DMS153 treated with DMSO at 0.1 percent for 48 hours (cell line): ENCODE measurements around the gene RPL7A.

Experiments
- DNase-seq: peaks from one replicate; lab custom pipeline; 2025; ENCODE audit not compliant: unreplicated experiment; lab: John Stamatoyannopoulos, UW

The RPL7A gene

DNA sequence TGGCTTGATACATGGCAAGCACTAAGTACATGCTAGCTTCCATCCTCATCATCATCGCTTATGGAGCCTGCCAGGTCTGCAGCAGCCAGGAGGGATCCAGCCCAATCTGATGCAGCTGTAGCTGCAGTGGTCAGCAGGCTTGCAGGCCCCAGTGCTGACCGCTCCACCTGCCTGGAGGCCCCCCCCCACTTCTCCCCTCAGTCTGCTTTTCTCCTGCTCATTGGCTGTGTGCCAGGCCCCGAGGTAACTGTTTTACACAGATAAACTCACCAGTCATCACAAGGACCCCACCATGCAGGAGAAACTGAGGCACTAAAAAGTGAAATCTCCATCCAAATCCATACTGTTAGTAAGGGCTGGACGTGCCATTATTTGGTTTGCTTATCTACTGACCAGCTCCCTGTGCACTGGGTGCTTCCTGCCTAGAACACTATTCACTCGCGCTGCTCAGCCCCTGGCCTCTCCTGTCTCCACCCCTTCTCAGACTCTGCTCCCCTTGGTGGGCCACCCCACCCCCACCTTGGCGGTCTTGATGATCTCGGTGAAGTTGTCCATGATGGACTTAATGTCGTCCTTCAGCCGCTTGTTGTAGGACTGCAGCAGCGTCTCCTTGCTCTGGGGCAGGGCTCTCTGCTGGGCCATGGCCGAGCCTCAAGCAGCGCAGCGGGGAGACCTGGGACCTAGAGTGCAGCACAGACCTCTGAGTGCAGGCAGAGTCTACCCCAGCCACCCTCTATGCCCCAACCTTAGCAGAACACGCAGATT lies 1.8 kb upstream of the RPL7A start:
- DNase-seq = no peak

DNA sequence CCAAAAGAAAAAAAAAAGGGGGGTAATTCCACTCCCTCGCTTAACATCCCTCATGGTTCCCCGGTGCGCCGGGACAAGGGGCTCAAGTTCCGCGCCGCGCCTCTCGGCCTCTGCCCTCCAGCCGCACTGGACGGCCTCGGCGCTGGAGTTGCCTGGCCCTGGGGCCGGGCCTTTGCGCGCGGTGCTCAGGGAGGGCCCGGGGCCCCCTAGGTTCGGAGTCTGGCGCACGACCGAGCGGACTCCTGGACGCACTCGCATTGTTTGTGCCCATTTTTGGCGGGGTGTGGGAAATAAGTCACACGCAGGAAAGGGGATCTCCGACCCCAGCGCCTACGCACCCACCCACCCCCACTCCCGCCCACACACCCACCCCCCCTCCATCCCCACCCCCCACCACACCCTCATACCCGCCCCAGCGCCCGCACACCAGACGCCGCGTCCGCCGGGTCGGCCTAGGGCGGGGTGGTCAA lies 468 bp upstream of the RPL7A start:
- DNase-seq = no peak

DNA sequence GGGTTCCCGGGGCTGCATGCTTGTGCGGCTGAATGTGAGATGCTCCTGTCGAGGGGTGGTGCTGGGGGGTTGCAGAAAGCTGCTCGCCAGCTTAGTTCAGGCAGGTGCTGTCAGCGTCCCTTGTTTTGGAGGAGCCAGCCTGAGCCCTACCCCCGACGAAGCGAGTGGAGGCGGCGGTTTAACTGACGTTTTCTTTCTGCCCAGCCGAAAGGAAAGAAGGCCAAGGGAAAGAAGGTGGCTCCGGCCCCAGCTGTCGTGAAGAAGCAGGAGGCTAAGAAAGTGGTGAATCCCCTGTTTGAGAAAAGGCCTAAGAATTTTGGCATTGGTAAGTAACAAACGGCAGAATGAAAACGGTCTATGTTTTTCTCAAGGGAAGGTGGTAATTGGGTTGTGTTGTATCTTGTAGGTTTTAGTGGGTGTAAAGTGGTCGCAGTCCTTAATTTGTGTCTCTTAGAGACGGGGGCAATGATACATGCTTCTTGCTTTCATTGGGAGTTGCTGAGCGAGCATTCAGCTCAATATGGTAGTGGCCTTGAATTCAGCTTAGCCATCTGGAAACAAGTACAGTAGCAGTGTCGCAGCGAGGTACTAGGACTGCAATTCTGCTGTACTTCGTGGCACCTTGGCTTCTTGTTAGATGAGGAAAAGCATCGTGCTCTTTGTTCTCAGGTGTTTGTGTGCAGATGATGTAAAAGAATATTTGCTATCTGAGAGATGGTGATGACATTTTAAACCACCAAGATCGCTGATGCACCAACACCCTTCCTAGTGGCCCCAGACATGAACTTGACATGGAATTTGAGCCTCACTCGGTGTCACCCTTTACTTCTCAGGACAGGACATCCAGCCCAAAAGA lies 928 bp downstream of the RPL7A start:
- no peak for DNase-seq

GRCh38 chr9:133349965-133350616 lies 2.1 kb downstream of the RPL7A start:
- DNase-seq = no peak

- no peak for DNase-seq
Measured at GRCh38 chr9:133351526-133351907, 3.5 kb downstream of the RPL7A start.

- no peak for DNase-seq
Measured at GRCh38 chr9:133351908-133352634, 4.1 kb downstream of the RPL7A start.

DNA sequence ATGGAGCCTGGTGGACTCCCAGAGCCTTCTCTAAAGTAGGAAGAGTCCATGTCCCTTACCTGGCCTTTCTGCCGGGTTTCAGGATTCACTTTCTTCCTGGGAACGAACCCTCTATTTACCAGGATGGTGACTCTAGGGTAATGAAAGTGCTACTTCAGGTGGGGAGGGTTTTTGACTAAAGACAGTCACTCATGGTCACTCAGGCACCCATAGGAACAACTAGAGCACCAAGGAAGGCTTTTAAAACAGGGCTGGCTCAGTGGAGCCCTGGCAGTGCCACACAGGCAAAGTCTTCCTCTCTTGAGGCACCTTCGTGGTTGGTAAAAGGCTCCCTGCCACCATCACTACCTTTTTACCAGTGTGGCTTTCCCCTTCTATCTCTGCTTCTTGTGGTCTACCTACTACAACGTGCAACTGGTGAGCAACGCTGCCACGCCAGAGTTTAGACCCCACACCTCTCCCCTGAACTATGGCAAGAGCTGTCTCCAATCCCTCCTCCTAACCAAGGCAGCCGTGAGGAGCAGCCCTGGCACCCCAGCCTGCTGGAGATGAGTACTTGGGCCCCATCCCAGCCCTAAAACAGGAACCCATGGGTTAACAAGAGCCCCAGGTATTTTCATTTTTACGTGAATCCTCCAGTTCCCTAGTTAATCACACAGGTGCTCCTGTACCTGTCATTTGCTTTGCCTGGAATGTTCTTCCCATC lies 4.8 kb downstream of the RPL7A start:
- DNase-seq = no peak

DNA sequence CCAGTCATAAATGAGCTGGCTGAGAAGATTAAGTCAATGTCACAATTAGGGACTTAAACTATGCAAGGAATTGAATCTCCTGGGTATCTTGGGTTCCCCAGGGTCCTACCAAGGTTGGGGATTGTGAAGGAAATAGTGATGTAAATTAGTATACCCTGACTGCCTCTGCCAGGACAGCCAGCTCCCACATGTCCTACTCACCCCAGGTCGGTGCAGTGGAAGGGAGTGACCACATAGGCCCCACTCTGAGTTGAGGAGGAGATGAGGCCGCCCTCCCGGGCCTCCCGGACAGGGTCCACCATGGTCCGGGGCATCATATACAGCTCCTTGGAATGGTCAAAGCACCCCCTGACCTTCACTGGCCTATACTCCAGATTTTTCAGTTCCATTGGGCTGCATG lies 5.5 kb downstream of the RPL7A start:
- DNase-seq = no peak

GRCh38 chr9:133354766-133355165 lies 6.7 kb downstream of the RPL7A start:
- no peak for DNase-seq

DNA sequence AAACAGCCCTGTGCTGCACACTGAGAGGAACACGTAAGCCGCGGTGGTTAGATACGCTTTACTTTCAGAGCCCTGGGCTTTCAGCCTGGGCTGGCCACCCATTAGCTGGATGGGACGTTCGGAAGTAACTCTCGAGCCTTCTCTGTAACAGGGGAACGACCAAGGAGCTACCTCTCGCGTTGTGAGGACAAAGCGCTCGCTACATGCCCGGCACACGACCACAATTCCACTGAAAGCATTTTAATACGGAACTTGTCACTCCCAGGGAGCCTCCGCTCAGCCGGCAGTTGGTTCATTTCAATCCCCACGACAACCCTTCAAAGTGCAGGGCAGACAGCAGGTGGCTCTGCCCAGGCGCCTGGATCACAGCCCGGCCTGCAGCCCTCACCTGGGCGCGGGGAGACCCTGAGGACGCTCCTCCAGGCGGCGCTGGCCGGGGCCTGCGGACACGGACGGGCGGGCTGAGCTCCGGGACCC lies 7.9 kb downstream of the RPL7A start:
- no peak for DNase-seq

GRCh38 chr9:133356391-133357091 lies 8.5 kb downstream of the RPL7A start, which contains the start of the genes SURF1 and SURF2:
Gene SURF1 (minus strand): TSS chr9:133356487. CDS start chr9:133356453, 34 bp downstream.
Gene SURF2 (plus strand): TSS chr9:133356550. CDS start chr9:133356593, 43 bp downstream.
- DNase-seq = peak; percentile 66

- DNase-seq = no peak
Measured at GRCh38 chr9:133357656-133358055, 9.6 kb downstream of the RPL7A start.

- no peak for DNase-seq
Measured at GRCh38 chr9:133359399-133360175, 11.6 kb downstream of the RPL7A start.

DNA sequence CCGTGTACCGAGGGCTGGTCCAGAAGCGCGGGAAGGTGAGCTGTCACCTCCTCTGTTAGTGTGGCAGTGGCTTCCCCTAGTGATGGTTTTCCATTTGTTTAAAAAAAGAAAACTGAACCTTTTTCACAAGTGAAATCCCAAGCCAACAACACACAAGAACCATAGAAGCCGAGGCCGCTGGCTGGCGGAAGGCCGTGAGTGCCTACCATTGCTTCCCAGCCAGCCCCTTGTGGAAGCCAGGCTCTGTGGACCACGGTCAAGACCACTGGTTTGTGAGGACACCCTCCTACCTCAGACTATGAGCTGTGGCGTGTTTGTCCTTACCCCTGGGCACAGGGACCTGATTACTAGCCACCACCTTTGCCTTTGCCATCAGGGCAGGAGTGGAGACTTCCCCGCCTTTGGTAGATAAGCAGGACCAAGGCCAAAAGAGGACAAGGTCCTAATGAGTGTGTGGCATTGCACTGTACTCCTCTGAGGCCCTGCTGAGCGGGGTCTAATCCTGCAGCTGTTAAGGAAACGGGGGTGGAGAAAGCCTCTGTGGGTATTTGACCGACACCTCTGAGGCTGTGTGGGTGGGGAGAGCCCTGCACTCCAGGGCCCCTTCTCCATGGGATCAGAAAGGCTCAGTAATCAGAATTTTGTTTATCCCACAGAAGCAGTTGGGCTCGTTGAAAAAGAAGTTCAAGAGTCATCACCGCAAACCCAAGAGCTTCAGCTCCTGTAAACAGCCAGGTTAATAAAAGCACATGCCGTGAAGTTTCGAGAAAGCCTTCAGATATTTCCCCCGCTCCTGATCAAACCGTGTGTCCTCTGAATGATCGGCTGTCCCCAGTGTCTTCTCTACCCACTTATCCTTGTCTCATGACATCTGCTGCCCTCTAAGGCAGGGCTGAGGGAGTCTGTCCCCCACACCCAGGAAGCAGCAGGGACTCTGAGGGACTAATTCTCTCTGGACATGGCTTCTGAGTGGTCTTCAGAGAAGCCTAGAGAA lies 12.7 kb downstream of the RPL7A start:
- DNase-seq = no peak

DNA sequence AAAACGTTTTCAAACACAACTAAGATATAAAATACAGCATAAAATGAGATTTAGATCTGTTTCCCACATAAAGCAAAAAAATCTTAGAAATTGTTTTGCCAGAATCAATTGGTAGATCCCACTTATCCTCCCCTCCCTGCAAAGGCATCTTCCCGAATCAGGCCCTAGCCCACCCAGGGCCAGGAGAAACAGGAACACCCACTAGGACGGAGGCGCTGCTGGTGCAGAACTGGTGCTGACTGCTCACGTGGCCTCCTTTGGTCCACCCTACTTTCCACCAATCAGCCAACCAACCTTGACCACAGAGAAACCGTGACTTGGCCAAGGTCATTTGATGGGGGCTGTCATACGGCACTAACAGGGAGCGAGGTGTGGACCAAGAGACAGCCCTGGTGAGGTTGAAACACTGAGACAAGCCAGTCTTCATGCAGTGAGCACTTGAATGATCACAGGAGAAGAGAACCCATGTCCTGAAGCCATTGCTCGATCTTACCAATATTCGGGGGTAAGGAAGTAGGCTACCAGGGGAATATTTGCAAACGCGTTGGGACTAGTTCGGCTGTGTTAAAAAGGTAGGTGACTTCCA lies 13.6 kb downstream of the RPL7A start:
- no peak for DNase-seq

- DNase-seq = no peak
Measured at GRCh38 chr9:133362359-133363044, 14.5 kb downstream of the RPL7A start.

DNA sequence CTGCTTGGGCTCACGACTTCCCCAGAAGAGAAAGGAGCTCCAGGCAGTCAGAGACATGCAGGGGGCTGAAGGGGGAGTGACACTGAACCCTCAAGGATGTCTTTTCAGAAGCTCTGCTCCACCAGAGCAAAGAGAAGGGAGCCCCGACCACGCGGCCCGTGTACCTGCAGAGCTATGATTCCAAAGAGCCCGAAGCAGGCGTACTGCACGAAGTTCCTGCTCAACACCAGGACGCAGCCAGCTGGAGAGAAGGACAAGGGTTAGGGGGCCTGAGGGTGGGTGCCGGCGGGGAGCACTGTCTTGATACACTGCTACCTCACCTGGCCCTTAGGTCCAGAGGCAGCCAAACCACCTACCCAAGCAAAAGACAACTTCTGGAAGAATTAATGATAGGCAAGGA lies 18.4 kb downstream of the RPL7A start:
- no peak for DNase-seq
